ENCODE results near the gene GNA14. TPM values are rescaled to one million over a fixed set of nuclear protein-coding genes. Genes with fewer than 3 reads are reported as not detected.
A peak's percentile ranks its signal among the peaks of the same experiment; 100 is the strongest.

GNA14 gene
- polyA plus RNA-seq, 4 donors, result 12.2 to 19.7 (median 18.1) TPM

DNA sequence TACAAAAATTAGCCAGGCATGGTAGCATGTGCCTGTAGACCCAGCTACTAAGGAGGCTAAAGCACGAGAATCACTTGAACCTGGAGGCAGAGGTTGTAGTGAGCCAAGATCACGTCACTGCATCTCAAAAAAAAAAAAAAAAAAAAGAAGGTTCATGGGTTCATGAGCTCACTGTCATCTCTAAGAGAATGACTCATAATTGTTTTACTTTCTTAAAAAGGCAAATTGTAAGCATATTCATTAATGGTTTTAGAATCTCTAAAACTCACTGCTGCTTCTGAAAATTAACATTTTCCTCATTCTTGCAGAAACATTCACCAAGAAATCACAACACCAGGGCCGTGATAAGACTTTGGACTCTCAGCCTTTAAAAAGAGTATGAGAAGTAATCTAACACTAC is 103.6 kb downstream of the GNA14 start:
- no peak for DNase-seq (ENCODE audit: low read depth in 4 of 4, low spot score in 3 of 4)

DNA sequence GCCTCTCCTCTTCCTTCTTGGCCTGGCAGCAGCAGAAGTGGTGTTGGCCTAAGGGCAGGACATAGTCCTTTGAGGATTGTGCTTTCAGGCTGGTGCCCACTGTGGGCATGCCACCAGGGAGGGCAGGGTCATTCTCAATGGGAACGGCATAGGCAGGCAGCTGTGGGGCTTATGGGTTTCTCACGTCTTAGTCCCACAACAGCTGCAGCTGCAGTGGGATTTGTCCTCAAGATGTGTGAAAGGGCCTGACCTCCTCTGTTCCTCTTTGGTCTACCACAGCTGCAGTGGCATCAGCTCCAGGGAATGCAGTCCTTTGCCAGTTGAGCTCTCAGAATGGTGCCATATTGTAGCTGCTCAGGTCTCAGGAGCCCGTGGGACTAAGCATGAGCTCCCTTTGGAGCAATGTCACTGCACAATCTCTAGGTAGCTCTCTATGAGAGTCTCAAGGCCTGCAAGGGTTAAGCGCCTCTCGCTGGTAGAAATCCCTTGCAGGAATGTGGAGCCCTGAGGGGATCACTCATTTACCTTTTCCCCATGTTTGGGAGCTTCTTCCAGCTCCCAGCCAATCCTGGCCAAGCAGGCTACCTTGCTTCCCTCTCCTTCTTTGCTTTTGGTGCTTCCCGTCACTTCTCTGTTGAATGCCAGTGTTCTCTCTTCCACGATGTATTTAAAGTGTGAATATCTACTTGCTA is 104.8 kb downstream of the GNA14 start:
- no peak for DNase-seq (ENCODE audit: low read depth in 4 of 4, low spot score in 3 of 4)

DNA sequence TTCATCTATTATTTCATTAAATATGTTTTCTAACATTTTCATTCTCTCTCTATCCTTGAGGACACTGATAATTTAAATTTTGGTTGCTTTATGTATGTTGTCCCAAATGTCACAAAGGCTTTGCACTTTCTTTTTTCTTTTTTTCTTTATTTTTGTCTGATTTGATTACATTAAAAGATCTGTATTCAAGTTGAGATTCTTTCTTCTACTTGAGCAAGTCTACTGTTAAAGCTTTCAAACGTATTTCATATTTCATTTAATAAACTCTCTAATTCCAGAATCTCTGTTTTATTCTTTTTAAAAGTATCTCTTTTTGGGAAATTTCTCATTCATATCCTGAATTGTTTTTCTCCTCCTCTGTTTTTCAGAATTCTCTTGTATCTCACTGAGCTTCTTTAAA is 106.5 kb downstream of the GNA14 start:
- no peak for DNase-seq (ENCODE audit: low read depth in 4 of 4, low spot score in 3 of 4)

DNA sequence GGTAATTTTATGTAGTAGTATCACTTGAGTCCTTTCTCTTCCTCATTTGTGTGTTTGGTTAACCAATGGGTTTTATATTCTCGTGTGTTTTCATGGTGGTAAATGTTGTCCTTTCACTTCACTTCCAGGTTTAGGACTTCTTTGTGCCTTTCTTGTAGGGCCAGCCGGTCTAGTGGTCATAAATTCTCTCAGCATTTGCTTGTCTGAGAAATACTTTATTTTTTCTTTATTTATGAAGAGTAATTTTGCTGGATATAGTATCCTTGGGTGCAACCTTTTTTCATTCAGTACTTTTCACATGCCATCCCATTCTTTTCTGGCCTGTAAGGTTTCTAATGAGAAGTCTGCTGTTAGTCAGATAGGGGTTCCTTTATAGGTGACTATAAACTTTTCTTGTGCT is 107.1 kb downstream of the GNA14 start:
- DNase-seq (ENCODE audit: low read depth in 4 of 4, low spot score in 3 of 4), result no peak

DNA sequence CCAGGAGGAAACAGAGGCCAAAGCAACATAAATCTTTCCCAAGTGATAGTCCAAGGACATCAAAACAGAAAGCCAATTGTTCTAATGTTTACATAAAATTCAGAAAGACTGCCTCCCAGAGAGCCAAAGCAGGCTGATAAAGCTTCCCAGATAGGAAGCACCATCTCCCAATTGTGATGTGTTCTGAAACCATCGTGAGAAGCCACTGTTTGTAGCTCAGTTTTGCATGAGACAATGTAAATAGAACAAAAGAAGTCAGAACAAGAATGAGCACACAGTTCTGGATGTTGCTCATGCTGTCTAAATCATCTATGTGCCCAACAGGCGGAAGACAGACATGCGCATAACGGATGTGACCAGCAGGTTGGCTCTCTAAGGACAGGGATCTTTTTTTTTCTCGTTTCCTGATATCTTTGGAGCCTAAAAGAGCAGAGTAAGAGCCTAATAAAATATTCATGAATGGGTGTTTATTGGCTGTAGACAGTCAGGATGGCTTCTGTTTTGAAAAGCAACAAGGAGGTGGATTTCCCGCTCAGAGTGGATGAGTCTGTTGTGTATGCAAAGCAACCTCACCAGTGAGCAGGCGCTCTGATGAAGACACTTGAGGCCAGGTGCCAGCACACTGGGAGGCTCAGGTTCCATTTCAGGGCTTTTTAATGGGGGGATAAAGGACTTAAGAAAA is 113.6 kb downstream of the GNA14 start:
- no peak for DNase-seq (ENCODE audit: low read depth in 4 of 4, low spot score in 3 of 4)

DNA sequence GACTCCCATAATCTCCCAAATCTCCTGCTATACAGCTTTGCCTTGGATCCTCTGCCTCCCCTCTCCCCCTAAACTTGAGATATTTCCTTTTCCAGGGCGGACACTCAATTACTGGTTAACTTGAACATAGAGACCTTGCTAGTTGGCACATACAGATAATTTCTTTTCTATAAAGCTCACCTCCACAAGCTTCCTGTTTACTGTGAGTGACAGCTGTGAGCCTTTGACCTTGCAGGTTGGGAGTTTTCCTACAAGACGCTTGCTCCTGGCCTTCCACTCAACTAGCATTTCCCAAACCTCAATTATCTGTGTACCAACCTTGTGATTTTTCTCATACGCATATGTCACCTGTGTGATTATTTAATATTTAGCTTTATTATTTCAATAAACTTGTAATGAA is 114.5 kb downstream of the GNA14 start:
- DNase-seq (ENCODE audit: low read depth in 4 of 4, low spot score in 3 of 4), result no peak

DNA sequence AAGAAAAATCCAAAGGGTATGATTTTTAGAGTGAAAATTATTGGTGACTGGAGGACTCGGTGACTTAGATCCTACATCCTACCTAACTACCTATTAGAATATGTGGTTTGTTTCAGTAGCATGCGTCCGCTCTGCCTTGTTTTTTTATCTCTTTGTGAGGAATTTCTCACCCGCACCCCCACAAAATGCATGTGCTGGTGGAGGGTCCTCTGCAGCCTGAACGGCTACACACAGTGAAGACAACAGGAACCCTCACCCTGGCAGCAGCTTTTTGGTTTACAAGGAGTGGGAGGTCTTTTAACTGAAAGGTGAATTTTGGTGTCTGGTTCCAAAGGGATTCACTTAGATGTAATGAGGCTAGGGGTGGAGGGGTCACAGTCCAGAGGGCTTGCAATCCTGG is 115.5 kb downstream of the GNA14 start:
- no peak for DNase-seq (ENCODE audit: low read depth in 4 of 4, low spot score in 3 of 4)

DNA sequence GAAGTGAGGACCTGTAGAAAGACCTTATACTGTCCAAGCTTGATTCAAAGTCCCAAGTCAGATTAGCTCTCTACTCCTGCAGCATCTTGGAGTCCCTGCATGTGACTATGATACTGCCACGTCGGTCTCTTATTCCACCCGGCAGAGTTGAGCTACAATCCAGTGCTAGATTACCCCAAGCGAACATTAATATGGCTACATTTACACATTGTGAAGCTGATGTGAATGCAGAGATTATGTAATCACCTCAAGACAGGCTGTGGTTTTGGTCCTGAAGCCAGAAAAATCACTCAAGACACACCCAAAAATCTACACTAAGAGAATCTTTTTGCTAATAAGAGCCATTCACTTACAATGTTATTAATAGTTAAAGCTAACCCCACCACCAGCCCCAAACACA is 116.7 kb downstream of the GNA14 start:
- no peak for DNase-seq (ENCODE audit: low read depth in 4 of 4, low spot score in 3 of 4)

DNA sequence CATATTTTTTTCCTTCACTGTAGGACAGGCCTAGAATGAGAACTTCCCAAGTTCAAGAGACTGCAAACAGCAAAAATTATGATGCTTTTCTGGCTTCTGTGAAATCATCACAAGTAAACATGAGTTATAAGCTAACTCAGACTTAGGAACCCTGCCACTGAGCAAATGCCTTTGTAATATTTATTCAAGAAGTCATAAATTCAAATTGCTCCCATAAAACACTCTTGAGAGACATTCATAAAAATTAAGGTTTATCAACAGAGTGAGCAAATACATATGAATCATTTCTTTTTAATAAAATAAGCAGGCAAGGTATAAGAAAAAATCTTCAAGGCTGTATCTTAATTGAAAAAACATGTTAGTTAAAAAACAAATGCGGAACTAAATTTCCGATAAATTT is 124.2 kb downstream of the GNA14 start:
- no peak for DNase-seq (ENCODE audit: low read depth in 4 of 4, low spot score in 3 of 4)

DNA sequence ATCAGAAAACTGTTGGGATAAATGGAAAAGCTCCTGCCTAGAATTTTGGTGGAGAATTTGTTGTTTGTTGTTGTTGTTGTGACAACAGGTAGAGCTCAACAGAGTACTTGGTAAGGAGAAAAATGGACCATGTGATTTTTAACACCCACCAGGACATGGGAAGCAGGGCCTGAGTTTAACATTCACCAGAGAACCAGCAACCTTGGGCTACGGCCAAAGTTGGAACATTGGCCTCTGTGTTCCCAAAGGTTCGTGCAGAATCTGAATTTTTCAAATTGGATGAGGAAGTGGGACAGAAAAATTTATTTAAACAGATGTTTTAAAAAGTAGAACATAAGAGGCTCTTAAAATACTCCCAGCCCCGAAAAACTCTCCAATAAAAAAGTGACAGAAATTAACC is 127.0 kb downstream of the GNA14 start:
- DNase-seq (ENCODE audit: low read depth in 4 of 4, low spot score in 3 of 4), result no peak

DNA sequence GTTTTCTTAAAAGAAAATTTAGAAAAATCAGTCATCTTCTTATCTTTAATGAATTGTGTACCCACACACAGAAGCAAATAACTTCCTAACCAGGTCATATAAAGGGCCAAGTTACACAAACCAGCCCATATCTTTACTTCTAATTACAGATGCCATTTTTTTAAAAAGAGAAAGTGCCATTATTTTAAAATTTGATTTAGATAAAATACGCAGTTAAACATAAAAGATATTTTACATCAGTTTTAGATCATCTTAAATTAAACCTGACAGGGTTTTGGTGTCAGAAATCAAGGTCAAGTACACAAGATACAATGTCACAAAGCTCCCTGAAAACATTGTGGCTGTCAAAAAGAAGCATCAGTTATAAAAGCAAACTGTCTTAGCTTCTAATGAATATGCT is 129.4 kb downstream of the GNA14 start:
- DNase-seq (ENCODE audit: low read depth in 4 of 4, low spot score in 3 of 4), result no peak

DNA sequence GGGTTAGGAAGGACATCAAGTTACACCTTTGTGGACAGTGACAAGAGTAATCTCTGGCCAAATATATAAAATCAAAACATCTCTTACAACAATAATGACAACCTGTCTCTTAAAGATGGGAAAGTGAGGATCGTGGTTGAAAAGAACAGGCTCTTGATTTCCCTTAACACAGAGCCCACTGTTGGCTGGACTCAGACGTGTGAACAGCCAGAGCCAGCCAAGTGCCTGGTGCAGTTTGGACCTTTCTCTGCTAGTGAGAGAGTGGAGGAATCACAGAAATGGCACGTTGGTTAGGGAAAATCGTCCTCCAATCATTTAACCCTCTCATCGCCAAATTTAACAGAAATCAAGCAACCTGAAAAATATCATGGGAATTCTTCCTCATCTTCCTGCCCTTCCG is 131.3 kb downstream of the GNA14 start:
- no peak for DNase-seq (ENCODE audit: low read depth in 4 of 4, low spot score in 3 of 4)

DNA sequence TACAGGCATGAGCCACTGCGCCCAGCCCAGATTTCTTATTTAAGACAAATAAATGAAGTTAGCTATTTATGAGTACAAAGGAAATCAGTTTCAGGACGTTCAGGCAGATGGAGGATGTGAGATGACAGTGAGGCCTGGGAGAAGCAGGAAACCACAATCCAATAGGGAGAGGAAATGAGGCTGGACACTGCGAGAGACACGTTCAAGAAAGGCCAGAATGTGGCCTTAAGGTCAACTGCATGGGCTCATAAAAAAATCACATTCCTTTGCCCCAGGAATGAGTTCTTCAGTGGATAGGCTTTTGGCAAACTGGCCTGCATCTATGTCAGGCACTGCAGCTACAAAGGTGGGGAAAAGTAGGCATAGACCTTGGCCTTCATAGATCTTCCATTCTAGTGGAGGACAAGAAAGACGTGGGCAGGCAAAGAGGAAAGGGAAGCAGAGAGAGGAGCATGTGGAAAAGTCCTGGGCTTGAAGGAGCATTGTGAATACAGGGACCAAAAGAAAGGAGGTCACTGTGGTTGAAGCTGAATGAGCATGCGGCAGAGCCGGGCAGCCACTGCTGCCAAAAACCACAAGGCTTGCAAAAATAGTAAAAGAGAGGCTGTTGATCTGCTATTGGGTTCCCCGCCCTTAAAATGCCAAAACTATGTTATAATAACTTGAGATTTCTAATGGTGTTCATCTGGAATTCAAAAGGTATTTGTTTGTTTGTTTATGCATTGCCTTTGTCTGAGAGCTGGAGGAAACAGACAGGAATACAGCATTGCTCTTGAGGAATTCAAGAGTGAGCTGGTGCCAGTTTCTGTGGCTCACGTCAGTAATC is 133.0 kb downstream of the GNA14 start:
- DNase-seq (ENCODE audit: low read depth in 4 of 4, low spot score in 3 of 4), result no peak

DNA sequence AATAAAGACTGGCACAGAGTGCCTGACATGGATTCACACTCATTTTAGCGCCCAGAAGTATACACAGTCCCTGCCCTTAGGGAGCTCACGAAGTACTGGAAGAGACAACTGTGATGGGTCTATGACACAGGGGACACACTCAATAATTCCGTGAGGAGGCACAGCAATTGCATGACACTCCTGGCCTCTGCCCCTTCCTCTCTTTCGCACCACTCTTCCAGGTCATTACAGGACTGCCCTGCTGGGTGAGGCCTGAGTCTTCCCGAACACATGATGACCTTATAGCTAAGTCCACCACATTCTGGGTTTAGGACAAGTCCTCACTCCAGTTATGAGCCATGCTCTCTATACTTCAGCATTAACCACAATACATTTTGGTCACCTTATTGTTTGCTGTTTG is 134.7 kb downstream of the GNA14 start:
- DNase-seq (ENCODE audit: low read depth in 4 of 4, low spot score in 3 of 4), result no peak

DNA sequence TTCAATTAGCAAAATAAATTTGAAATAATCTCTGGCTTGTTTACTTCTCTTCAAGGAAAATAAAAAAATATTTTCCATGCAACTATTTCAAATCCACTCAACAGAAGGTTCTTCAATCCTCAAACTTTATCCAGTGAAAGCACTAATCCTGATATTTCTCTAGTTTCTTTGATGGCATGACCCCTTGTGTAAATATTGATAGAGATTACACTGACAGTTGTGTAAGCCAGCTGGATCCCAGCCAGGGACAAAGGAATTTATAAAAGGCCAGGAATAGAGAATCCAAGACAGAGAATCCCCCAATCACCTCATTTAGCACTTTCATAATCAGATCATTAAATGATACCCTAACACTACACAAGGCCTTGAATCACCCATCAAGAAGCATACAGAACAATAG is 135.2 kb downstream of the GNA14 start:
- no peak for DNase-seq (ENCODE audit: low read depth in 4 of 4, low spot score in 3 of 4)

DNA sequence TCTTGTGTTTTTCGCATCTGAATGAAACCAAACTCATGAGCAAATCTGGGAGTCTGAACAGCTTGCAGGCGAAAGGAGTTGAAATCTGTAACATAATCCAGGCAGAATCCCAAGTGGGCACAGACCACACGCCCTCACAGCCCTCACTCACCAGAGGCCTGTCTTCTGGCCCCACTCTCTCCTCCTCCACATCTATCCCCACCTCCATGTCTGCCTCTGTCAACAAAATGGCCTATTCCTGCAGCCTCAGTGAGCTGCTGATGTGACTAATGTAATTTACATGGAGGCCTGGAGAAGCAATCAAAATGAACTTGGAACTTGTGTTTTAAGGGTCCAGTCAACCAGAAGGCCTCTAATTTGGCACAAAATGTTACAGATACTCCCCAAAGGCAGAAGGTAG is 136.6 kb downstream of the GNA14 start:
- DNase-seq (ENCODE audit: low read depth in 4 of 4, low spot score in 3 of 4), result no peak

DNA sequence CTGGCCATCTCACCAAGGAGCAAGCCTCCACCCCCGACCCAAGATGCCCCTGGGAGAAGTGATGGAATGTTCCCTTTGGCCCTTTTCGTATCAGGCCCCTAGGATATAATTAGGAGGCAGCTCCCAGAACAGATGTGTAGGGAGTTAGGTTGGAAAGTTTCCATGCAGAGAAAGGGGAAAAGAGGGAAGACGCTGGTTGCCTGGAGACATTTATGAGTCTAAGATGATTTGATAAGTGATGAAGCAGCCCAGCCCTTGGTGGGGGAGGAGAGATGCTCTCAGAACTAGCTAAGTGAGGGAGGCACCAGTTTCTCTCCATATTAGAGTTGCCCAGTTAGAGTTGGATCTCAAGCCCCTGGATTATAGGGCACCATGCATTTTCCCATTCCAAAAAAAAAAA is 137.5 kb downstream of the GNA14 start:
- DNase-seq (ENCODE audit: low read depth in 4 of 4, low spot score in 3 of 4), result no peak

DNA sequence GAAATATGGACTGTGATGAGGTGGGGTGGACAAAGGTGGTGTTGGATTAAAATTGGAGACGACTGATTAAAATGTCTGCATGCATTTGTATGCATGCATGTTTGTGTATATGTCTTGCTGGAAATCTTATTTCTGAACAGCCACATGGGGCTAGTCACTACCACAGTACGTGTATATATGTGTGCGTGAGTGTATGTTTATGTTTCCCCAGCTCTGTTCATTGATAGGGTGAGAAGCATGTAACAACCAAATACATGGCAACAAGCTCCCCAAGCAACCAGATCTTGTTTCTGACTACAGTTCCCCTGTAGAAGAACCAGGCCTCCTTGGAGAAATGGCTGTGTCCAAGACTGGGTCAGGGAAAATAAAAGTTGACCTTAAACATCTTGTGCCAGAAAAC is 139.7 kb downstream of the GNA14 start:
- no peak for DNase-seq (ENCODE audit: low read depth in 4 of 4, low spot score in 3 of 4)

DNA sequence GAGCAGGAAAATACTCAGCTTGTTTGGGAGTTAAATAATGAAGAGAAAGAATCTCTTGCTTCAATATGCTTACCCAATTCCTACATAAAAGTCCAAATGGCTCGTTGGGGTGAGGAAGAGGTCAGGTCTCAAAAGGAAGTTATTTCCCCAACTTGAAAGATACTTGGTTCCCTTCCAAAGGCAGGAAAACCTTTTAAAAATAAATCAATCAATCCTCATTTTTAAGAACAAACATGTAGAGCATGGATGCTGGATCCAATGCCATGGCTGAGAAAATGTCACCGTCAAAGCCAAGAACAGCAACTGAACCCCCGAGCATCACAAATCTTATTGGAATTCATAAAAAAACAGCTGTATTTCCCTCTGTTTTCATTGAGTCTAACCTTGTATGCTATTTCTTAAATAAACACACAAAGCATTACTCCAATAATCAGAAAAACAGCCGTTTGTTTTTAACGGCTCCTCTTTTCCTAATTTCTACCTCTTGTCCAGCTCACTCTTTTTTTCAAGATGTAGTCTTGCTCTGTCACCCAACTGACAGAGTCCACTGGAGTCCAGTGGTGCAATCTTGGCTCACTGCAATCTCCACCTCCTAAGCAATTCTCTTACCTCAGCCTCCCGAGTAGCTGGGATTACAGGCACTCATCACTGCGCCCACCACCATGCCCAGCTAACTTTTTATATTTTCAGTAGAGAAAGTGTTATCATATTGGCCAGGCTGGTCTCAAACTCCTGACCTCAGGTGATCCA is 140.7 kb downstream of the GNA14 start:
- peak; percentile 40 to 66 (median 60) for DNase-seq (ENCODE audit: low read depth in 4 of 4, low spot score in 3 of 4)

DNA sequence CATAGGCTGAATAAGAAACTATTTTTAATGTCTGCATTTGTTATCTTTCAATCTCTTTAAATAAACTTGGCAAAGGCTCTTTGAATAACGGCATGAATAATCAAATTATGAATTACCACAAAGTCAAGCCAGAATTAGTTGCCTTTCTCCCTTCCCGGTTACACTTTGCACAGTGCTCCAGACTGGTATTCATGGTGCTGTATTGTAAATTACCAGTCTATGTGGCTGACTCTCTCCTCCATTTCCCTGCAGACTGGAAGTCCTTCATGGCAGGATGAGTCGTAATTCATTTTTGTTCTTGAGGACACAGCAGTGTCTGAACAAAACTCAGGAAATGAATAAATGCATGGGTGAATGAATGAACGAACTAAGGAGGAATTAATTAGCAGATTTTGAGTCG is 142.9 kb downstream of the GNA14 start:
- no peak for DNase-seq (ENCODE audit: low read depth in 4 of 4, low spot score in 3 of 4)

DNA sequence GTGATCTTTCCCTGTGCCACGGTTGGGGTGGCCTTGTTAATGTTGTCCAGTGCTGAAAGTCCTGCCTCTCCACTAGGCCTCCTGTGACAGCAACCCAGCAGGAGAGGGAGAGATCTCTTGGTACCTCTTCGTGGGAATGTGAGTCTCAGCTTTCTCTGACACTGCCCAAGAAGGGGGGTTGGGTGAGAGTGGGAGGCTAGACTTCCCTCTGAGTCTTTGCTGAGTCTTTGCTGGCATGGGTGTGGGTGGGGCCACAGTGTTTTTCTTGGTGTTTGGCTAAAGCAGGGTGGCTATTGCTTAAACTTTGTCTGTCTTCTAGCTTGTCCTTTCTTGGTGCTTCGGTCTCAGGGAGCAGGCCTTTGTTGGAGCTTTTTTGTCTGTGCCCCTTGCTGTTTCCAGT is 145.6 kb downstream of the GNA14 start:
- no peak for DNase-seq (ENCODE audit: low read depth in 4 of 4, low spot score in 3 of 4)
